HEK293 (cell line): Measurements from ENCODE around the gene IL23R.

Experiments used
- CTCF ChIA-PET: fragments of 350-600 bp; formaldehyde crosslinking; extraction: SDS; loops from one replicate; lab custom pipeline; 2021; ENCODE audit warnings: antibody characterized with exemption; lab: Yijun Ruan, JAX
- POLR2A ChIA-PET: fragments of 300-600 bp; formaldehyde crosslinking; extraction: SDS; loops from one replicate; lab custom pipeline; 2020; ENCODE audit warnings: antibody characterized with exemption, inconsistent platforms; lab: Yijun Ruan, JAX
- H3K27ac ChIP-seq: fragments of 200-500 bp; sonication (Bioruptor generic); 2 replicates; pipeline ENCODE4 v1.5.1; 2014; ENCODE audit warnings: low read depth, low read length, control low read depth, inconsistent platforms; ENCODE audit errors: extremely low read depth
- H3K36me3 ChIP-seq, 2 experiments: fragments of 200-500 bp in 1 of 2; sonication (Bioruptor generic) in 1 of 2; 1 replicate in 1 of 2; 2 replicates in 1 of 2; pipeline ENCODE4 v1.5.1; 2014 to 2017; ENCODE audit warnings: inconsistent platforms in 2 of 2, low read length in 2 of 2; ENCODE audit not compliant: control insufficient read depth in 2 of 2, insufficient read depth in 1 of 2
- H3K4me1 ChIP-seq: fragments of 200-500 bp; sonication (Bioruptor generic); 2 replicates; pipeline ENCODE4 v1.5.1; 2014; ENCODE audit warnings: mild to moderate bottlenecking, low read length, inconsistent platforms; ENCODE audit not compliant: control insufficient read depth, insufficient read depth
- H3K4me3 ChIP-seq: 2 replicates; pipeline ENCODE4 v1.5.1; 2011; ENCODE audit warnings: low read depth, mild to moderate bottlenecking, control low read depth, low read length, moderate library complexity
- H3K9me3 ChIP-seq: fragments of 200-500 bp; sonication (Bioruptor generic); 2 replicates; pipeline ENCODE4 v1.5.1; 2014; ENCODE audit warnings: low read depth, low read length, inconsistent platforms; ENCODE audit not compliant: control insufficient read depth, insufficient read depth
- GLI4 ChIP-seq: fragments of 450-650 bp; formaldehyde crosslinking; IDR thresholded peaks from 2 replicates; pipeline ENCODE4 v1.5.1; 2016; ENCODE audit warnings: missing biosample characterization, missing genetic modification characterization
- GLIS1 ChIP-seq: fragments of 450-650 bp; formaldehyde crosslinking; IDR thresholded peaks from 2 replicates; pipeline ENCODE4 v1.5.1; 2016; ENCODE audit warnings: missing biosample characterization, missing genetic modification characterization
- HOXC10 ChIP-seq: sonication (generic); formaldehyde crosslinking; IDR thresholded peaks from 2 replicates; pipeline ENCODE4 v1.8.1; 2023; ENCODE audit warnings: mild to moderate bottlenecking, missing genetic modification reagents
- KLF1 ChIP-seq: fragments of 450-650 bp; formaldehyde crosslinking; IDR thresholded peaks from 2 replicates; pipeline ENCODE4 v1.5.1; 2016; ENCODE audit warnings: missing biosample characterization, missing genetic modification characterization
- KLF7 ChIP-seq: fragments of 450-650 bp; formaldehyde crosslinking; IDR thresholded peaks from 2 replicates; pipeline ENCODE4 v1.5.1; 2016; ENCODE audit warnings: missing biosample characterization, missing genetic modification characterization, borderline replicate concordance
- REPIN1 ChIP-seq: fragments of 450-650 bp; formaldehyde crosslinking; IDR thresholded peaks from 2 replicates; pipeline ENCODE4 v1.5.1; 2017; ENCODE audit warnings: missing biosample characterization, missing genetic modification characterization, low read depth
- SETDB1 ChIP-seq: IDR thresholded peaks from one replicate; pipeline ENCODE4 v1.6.1; 2017; ENCODE audit warnings: mild to moderate bottlenecking, low read length, moderate library complexity, mixed read lengths; ENCODE audit not compliant: insufficient read length
- SP3 ChIP-seq: fragments of 450-650 bp; formaldehyde crosslinking; IDR thresholded peaks from 2 replicates; pipeline ENCODE4 v1.5.1; 2016; ENCODE audit warnings: missing biosample characterization, missing genetic modification characterization
- ZBTB21 ChIP-seq: fragments of 450-650 bp; formaldehyde crosslinking; IDR thresholded peaks from 2 replicates; pipeline ENCODE4 v1.5.1; 2017; ENCODE audit warnings: missing biosample characterization, missing genetic modification characterization
- ZFHX2 ChIP-seq: fragments of 450-650 bp; formaldehyde crosslinking; conservative IDR thresholded peaks from 2 replicates; pipeline ENCODE4 v1.5.1; 2016; ENCODE audit warnings: missing biosample characterization, missing genetic modification characterization
- ZFP41 ChIP-seq: fragments of 450-650 bp; formaldehyde crosslinking; IDR thresholded peaks from 2 replicates; pipeline ENCODE4 v1.5.1; 2016; ENCODE audit warnings: missing biosample characterization, missing genetic modification characterization, borderline replicate concordance
- ZFP69B ChIP-seq: fragments of 450-650 bp; formaldehyde crosslinking; IDR thresholded peaks from 2 replicates; pipeline ENCODE4 v1.5.1; 2016; ENCODE audit warnings: missing biosample characterization, missing genetic modification characterization
- ZNF132 ChIP-seq: fragments of 450-650 bp; formaldehyde crosslinking; IDR thresholded peaks from 2 replicates; pipeline ENCODE4 v1.5.1; 2017; ENCODE audit warnings: missing biosample characterization, missing genetic modification characterization, borderline replicate concordance
- ZNF138 ChIP-seq: fragments of 450-650 bp; formaldehyde crosslinking; IDR thresholded peaks from 2 replicates; pipeline ENCODE4 v1.5.1; 2016; ENCODE audit warnings: missing biosample characterization, missing genetic modification characterization, borderline replicate concordance
- ZNF169 ChIP-seq: fragments of 450-650 bp; formaldehyde crosslinking; IDR thresholded peaks from 2 replicates; pipeline ENCODE4 v1.5.1; 2016; ENCODE audit warnings: missing biosample characterization, missing genetic modification characterization
- ZNF23 ChIP-seq: fragments of 450-650 bp; formaldehyde crosslinking; IDR thresholded peaks from 2 replicates; pipeline ENCODE4 v1.5.1; 2016; ENCODE audit warnings: missing biosample characterization, missing genetic modification characterization, borderline replicate concordance
- ZNF433 ChIP-seq: fragments of 450-650 bp; formaldehyde crosslinking; IDR thresholded peaks from 2 replicates; pipeline ENCODE4 v1.5.1; 2016; ENCODE audit warnings: missing biosample characterization, missing genetic modification characterization, low read depth
- ZNF473 ChIP-seq: fragments of 450-650 bp; formaldehyde crosslinking; IDR thresholded peaks from 2 replicates; pipeline ENCODE4 v1.5.1; 2017; ENCODE audit warnings: missing biosample characterization, missing genetic modification characterization
- ZNF530 ChIP-seq: fragments of 450-650 bp; formaldehyde crosslinking; IDR thresholded peaks from 2 replicates; pipeline ENCODE4 v1.5.1; 2016; ENCODE audit warnings: low read depth, missing biosample characterization, missing genetic modification characterization
- ZNF558 ChIP-seq: fragments of 450-650 bp; formaldehyde crosslinking; IDR thresholded peaks from 2 replicates; pipeline ENCODE4 v1.5.1; 2016; ENCODE audit warnings: missing biosample characterization, missing genetic modification characterization
- ZNF610 ChIP-seq: fragments of 450-650 bp; formaldehyde crosslinking; IDR thresholded peaks from 2 replicates; pipeline ENCODE4 v1.5.1; 2016; ENCODE audit warnings: missing biosample characterization, missing genetic modification characterization, borderline replicate concordance
- ZNF624 ChIP-seq: fragments of 450-650 bp; formaldehyde crosslinking; IDR thresholded peaks from 2 replicates; pipeline ENCODE4 v1.5.1; 2017; ENCODE audit warnings: missing biosample characterization, missing genetic modification characterization
- ZNF837 ChIP-seq: fragments of 450-650 bp; formaldehyde crosslinking; IDR thresholded peaks from 2 replicates; pipeline ENCODE4 v1.5.1; 2016; ENCODE audit warnings: missing biosample characterization, missing genetic modification characterization
- TF ChIP-seq, protein P1 (sequence below): fragments of 450-650 bp; formaldehyde crosslinking; IDR thresholded peaks from 2 replicates; pipeline ENCODE4 v1.5.1; 2016; ENCODE audit warnings: missing biosample characterization, missing genetic modification characterization
- TF ChIP-seq, protein P2 (sequence below): fragments of 450-650 bp; formaldehyde crosslinking; IDR thresholded peaks from 2 replicates; pipeline ENCODE4 v1.5.1; 2016; ENCODE audit warnings: missing biosample characterization, missing genetic modification characterization
- TF ChIP-seq, protein P3 (sequence below): fragments of 450-650 bp; formaldehyde crosslinking; IDR thresholded peaks from 2 replicates; pipeline ENCODE4 v1.5.1; 2017; ENCODE audit warnings: missing biosample characterization, missing genetic modification characterization
- TF ChIP-seq, protein P4 (sequence below): IDR thresholded peaks from 2 replicates; pipeline ENCODE4 v1.6.1; 2011; ENCODE audit warnings: mild to moderate bottlenecking, low read depth, low read length, borderline replicate concordance
- TF ChIP-seq, protein P5 (sequence below): fragments of 450-650 bp; formaldehyde crosslinking; IDR thresholded peaks from 2 replicates; pipeline ENCODE4 v1.5.1; 2016; ENCODE audit warnings: missing biosample characterization, missing genetic modification characterization

IL23R gene

DNA sequence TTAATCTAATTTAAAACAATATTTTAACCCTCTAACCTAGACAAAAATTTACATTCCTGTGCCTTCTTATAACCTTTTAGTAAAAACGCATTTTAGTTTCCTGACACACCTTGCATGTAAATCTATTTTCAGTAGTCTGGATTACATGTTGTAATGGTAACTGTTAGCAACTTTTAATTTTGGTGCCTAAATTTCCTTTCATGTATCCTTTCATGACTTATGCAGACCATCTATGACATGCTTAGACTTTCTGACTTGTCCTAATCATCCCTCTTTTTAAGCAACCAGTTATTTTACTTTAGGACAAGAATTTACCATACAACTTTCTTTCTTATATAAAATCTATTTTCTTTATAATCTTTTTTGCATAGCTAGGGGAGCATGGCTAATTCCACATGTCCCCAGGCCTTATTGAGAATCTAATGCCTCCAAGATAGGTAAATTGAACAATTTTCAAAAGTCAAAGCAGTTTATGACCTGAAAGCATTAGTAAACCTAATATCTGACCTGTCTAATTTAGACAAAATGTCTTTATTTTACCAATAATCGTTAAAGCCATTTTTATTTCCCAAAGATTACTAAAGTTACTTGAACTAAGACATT, 83.9 kb downstream of the IL23R start (continued):
- TF ChIP-seq ZNF624 (tag by site-specific recombination) (no peak), ZNF558 (peak; percentile 46; the same call in 1 of the 2 replicates), SETDB1 (peak; percentile 100), ZNF530 (tag by site-specific recombination) (0 out of 2 replicates have a peak, but pooled peaks have one; percentile 28), ZBTB21 (tag by site-specific recombination) (no peak)
- TF ChIP-seq, protein P1, sequence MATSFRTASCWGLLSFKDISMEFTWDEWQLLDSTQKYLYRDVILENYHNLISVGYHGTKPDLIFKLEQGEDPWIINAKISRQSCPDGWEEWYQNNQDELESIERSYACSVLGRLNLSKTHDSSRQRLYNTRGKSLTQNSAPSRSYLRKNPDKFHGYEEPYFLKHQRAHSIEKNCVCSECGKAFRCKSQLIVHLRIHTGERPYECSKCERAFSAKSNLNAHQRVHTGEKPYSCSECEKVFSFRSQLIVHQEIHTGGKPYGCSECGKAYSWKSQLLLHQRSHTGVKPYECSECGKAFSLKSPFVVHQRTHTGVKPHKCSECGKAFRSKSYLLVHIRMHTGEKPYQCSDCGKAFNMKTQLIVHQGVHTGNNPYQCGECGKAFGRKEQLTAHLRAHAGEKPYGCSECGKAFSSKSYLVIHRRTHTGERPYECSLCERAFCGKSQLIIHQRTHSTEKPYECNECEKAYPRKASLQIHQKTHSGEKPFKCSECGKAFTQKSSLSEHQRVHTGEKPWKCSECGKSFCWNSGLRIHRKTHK = 0 out of 2 replicates have a peak, but pooled peaks have one; percentile 11

DNA sequence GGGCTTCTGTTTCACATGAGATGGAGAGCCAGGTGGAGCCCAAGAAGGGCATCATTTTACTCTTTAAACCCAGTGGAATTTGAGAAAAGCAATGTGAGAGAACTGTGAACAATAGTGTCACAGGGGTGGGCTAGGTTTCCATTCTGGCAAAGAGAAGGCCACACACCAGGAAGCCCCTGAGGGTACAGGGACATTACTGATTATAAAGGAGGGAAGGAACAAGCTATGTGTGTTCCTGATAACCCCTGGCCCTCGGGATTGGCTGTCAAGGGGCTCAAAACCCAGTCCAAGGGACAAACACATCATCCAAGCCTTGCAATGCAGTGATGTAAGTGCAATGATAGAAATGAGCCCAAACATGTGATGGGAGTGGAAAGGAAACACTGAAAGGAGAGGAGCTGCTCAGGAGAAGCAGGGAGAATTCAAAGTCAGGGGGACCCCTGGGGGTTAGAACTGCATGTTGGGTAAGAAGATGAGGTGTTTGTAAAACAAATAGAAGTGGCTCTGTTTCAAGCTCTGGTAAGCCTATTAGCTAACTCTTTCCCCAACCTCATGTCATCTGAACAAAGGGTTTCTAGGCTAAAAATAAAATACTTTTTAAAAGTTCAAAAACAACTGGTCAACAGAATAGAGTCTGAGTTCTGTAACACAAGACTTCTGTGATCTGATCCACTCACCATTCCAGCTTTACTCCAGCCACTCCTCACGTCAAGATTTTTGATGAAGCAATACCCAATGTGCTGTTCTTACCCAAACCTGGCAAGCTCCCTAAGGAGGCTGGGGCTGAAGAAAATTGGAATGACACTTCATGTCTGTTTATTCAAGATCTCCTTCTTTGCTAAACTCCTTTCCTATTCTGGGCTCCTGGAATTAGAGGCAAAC, 90.3 kb downstream of the IL23R start:
- CTCF ChIA-PET = interaction anchor here (0.6 kb wide), 2 partner anchors 17 to 207 kb away, joined by 3 read pairs; no protein-coding TSS in a partner anchor

DNA sequence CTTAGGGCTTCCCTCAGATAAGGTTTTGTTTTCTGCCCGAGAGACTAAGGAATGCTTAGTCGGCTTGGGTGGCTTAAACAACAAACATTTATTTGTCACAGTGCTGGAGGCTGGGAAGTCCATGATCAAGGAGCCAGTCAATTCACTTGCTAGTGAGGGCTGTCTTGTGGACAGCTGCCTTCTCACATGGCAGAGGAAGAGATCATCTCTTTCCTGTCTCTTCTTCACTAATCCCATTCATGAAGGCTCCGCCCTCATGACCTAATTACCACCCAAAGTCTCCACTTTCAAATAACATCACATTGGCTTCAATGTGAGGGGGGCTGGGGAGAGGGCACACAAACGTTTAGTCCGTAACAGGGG, 90.9 kb downstream of the IL23R start:
- no peak overlapping the region for H3K27ac ChIP-seq
- no peaks in the 10 kb centered on the region for H3K36me3 ChIP-seq
- H3K4me3 ChIP-seq = no peak overlapping the region
- H3K9me3 ChIP-seq = no peaks in the 10 kb centered on the region
- CTCF ChIA-PET = interaction anchor here (0.6 kb wide), 2 partner anchors 17 to 207 kb away, joined by 3 read pairs; no protein-coding TSS in a partner anchor
- no peaks in the 10 kb centered on the region for H3K4me1 ChIP-seq
- POLR2A ChIA-PET = no interaction called here
- TF ChIP-seq HOXC10 (no peak), KLF1 (tag by site-specific recombination) (no peak), ZNF138 (tag by site-specific recombination) (no peak), ZFP41 (tag by site-specific recombination) (no peak), ZNF433 (tag by site-specific recombination) (no peak), ZNF610 (tag by site-specific recombination) (no peak), ZNF473 (tag by site-specific recombination) (no peak), ZNF624 (tag by site-specific recombination) (no peak), KLF7 (tag by site-specific recombination) (no peak), ZNF23 (no peak), ZNF132 (tag by site-specific recombination) (no peak), ZFHX2 (tag by site-specific recombination) (no peak), ZNF169 (tag by site-specific recombination) (no peak)
- TF ChIP-seq, protein P2, sequence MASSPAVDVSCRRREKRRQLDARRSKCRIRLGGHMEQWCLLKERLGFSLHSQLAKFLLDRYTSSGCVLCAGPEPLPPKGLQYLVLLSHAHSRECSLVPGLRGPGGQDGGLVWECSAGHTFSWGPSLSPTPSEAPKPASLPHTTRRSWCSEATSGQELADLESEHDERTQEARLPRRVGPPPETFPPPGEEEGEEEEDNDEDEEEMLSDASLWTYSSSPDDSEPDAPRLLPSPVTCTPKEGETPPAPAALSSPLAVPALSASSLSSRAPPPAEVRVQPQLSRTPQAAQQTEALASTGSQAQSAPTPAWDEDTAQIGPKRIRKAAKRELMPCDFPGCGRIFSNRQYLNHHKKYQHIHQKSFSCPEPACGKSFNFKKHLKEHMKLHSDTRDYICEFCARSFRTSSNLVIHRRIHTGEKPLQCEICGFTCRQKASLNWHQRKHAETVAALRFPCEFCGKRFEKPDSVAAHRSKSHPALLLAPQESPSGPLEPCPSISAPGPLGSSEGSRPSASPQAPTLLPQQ (tag by site-specific recombination) = no peak
- TF ChIP-seq, protein P3, sequence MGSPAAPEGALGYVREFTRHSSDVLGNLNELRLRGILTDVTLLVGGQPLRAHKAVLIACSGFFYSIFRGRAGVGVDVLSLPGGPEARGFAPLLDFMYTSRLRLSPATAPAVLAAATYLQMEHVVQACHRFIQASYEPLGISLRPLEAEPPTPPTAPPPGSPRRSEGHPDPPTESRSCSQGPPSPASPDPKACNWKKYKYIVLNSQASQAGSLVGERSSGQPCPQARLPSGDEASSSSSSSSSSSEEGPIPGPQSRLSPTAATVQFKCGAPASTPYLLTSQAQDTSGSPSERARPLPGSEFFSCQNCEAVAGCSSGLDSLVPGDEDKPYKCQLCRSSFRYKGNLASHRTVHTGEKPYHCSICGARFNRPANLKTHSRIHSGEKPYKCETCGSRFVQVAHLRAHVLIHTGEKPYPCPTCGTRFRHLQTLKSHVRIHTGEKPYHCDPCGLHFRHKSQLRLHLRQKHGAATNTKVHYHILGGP (tag by site-specific recombination) = no peak

More for the DNA sequence above, 90.3 kb downstream of the IL23R start:
- Histone ChIP-seq H3K9me3 (no peaks in the 10 kb centered on the region), H3K4me3 (no peak overlapping the region), H3K36me3 (no peaks in the 10 kb centered on the region), H3K4me1 (no peaks in the 10 kb centered on the region)
- POLR2A ChIA-PET = no interaction called here
- TF ChIP-seq, protein P4, sequence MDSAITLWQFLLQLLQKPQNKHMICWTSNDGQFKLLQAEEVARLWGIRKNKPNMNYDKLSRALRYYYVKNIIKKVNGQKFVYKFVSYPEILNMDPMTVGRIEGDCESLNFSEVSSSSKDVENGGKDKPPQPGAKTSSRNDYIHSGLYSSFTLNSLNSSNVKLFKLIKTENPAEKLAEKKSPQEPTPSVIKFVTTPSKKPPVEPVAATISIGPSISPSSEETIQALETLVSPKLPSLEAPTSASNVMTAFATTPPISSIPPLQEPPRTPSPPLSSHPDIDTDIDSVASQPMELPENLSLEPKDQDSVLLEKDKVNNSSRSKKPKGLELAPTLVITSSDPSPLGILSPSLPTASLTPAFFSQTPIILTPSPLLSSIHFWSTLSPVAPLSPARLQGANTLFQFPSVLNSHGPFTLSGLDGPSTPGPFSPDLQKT = no peak
- TF ChIP-seq ZFP69B (tag by site-specific recombination) (no peak), ZNF837 (tag by site-specific recombination) (no peak), REPIN1 (tag by site-specific recombination) (no peak), GLI4 (tag by site-specific recombination) (no peak), GLIS1 (tag by site-specific recombination) (no peak), SP3 (tag by site-specific recombination) (no peak), SETDB1 (no peak), ZNF624 (tag by site-specific recombination) (no peak), HOXC10 (no peak)
- TF ChIP-seq, protein P5, sequence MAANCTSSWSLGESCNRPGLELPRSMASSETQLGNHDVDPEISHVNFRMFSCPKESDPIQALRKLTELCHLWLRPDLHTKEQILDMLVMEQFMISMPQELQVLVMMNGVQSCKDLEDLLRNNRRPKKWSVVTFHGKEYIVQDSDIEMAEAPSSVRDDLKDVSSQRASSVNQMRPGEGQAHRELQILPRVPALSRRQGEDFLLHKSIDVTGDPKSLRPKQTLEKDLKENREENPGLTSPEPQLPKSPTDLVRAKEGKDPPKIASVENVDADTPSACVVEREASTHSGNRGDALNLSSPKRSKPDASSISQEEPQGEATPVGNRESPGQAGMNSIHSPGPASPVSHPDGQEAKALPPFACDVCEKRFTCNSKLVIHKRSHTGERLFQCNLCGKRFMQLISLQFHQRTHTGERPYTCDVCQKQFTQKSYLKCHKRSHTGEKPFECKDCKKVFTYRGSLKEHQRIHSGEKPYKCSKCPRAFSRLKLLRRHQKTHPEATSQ (tag by site-specific recombination) = no peak
- TF ChIP-seq, all 188 proteins: peak for 0
- no peak overlapping the region for H3K27ac ChIP-seq
